Measurements from ENCODE around the gene HDAC4.

The HDAC4 gene

DNA sequence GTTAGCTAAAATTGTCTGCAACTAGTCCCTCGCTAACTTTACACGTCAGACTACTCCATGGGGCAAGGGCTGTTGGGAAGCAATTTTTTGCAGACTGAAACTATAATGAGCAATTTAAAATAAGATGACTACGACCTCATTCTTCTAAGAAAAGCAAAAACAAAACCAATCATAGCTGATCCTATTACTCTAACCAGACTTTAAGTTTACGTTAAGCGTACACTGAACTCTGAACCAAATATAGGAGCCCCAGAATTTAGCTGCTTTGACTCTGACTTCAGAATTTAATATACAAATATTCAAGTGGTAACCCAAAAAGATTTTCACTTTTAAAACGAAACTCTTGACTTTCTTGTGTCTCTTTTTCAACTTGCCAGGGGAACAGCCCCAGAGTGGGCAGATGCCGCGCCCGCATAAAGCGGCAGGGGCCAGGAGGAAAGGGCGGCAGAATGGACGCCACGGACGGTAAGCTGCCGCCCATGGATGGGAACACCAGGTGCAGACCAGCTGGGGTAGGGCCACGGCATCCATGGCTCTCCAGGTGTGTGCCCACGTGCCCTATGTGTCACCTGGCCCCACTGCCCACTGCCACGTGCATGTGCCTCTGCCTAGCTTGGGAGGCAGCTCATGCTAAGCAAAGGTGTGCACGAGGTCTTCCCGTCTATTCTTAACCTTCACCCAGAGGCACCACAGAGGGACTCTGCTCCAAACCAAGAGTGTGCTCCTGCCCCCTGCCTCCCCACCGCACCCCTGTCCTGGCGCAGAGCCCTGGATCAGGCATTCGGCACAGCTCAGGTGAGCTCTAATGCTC lies 217.6 kb downstream of the HDAC4 start (continued):
- TF ChIP-seq, protein P1, sequence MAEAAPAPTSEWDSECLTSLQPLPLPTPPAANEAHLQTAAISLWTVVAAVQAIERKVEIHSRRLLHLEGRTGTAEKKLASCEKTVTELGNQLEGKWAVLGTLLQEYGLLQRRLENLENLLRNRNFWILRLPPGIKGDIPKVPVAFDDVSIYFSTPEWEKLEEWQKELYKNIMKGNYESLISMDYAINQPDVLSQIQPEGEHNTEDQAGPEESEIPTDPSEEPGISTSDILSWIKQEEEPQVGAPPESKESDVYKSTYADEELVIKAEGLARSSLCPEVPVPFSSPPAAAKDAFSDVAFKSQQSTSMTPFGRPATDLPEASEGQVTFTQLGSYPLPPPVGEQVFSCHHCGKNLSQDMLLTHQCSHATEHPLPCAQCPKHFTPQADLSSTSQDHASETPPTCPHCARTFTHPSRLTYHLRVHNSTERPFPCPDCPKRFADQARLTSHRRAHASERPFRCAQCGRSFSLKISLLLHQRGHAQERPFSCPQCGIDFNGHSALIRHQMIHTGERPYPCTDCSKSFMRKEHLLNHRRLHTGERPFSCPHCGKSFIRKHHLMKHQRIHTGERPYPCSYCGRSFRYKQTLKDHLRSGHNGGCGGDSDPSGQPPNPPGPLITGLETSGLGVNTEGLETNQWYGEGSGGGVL (tag by site-specific recombination; IDR thresholded peaks at IDR 0.05), result no peak
- no peak for TF ChIP-seq ZNF626 (tag by site-specific recombination; IDR thresholded peaks at IDR 0.05)

DNA sequence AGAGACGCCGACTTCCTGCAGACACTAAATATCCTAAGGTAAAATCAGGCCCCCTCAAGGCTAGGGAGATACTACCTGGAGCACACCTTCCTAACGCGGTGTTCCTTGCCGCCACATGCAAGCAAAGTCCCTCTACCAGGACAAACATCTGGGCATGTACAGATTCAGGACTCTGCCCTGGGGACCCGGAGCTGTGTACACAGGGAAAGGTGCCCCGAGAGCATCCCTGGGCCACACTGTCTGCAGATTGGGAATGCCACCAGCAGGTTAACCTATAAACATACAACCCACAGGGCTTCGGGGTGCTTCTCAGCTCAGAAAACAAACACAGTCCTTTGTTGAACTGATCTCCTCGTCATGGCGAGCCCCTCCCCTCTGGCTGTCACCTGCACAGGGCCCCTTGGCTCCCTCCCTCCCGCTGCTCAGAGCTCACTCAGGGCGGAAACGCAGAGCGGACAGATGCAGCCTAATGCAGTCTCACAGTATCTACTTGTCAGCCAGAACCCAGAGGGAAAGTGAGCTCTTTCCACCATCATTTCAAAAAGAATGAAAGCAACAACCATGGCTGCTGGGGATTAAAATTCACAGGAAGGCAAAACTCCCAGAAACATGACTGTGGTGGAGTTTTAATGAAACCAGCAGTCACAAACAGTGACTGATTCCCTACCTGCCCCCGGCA lies 218.8 kb downstream of the HDAC4 start:
- Histone ChIP-seq H3K4me3 (ENCODE audit: low read depth, low read length) (no peak overlapping the region), H3K27ac (ENCODE audit: extremely low read depth, low read depth, low read length) (no peak overlapping the region), H3K9me3 (ENCODE audit: control insufficient read depth, insufficient read depth, low read depth, low read length) (no peaks in the 10 kb centered on the region), H3K36me3 (ENCODE audit: control insufficient read depth in 2 of 2, insufficient read depth in 1 of 2, low read length in 2 of 2) (peaks cover 0 to 4% of the 10 kb centered on the region in 2 experiments; a peak in 1 of 3 replicates), H3K4me1 (ENCODE audit: control insufficient read depth, insufficient read depth, low read length) (no peaks in the 10 kb centered on the region)
- ChIA-PET CTCF (interaction anchor here (0.5 kb wide), 1 partner anchor 1554 kb away, joined by 4 read pairs; no protein-coding TSS in a partner anchor), POLR2A (no interaction called here)
- TF ChIP-seq, protein P2, sequence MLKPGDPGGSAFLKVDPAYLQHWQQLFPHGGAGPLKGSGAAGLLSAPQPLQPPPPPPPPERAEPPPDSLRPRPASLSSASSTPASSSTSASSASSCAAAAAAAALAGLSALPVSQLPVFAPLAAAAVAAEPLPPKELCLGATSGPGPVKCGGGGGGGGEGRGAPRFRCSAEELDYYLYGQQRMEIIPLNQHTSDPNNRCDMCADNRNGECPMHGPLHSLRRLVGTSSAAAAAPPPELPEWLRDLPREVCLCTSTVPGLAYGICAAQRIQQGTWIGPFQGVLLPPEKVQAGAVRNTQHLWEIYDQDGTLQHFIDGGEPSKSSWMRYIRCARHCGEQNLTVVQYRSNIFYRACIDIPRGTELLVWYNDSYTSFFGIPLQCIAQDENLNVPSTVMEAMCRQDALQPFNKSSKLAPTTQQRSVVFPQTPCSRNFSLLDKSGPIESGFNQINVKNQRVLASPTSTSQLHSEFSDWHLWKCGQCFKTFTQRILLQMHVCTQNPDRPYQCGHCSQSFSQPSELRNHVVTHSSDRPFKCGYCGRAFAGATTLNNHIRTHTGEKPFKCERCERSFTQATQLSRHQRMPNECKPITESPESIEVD (tag by site-specific recombination; IDR thresholded peaks at IDR 0.05), result no peak

DNA sequence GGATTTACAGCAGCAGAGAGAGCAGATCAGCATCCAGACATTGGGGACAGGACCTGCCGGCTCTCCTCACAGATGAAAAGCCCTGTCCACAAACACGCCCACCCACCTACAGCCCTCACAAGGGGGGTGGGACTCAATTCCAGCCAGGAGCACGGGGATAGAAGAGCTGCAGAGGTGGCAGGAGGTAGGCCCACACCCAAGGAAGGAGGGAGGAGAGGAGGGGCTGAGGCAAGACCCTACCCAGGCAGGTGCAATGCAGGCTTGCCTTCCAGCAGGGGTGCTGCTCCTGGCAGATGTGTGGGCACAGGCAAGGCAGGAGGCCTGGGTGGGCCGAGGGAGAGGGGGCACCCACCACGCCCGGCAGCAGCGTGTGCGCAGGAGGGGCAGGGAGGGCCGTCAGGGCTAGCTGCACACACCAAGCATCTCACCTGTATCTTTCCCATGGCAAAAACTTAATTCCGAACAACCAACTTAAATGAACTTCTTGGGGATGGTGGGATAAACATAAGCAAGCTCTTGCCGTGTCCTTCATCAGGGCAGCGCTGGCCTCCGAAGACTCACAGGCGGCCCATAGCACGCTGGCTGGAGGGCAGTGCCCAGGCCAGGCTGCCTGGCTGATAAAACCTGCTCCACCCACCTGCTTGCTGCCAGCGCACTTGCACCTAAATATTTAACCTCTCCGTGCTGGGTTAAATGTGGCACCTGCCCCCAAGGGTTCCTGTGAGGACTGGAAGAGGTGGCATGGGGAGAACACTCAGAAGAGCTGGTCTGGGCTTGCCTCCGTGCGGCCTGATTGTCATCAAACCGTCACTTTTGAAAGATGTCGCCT lies 219.5 kb downstream of the HDAC4 start:
- Histone ChIP-seq H3K27ac (ENCODE audit: extremely low read depth, low read depth, low read length) (no peak overlapping the region), H3K36me3 (ENCODE audit: control insufficient read depth in 2 of 2, insufficient read depth in 1 of 2, low read length in 2 of 2) (peaks cover 0 to 8% of the 10 kb centered on the region in 2 experiments; a peak in 1 of 3 replicates), H3K4me3 (ENCODE audit: low read depth, low read length) (no peak overlapping the region), H3K9me3 (ENCODE audit: control insufficient read depth, insufficient read depth, low read depth, low read length) (no peaks in the 10 kb centered on the region), H3K4me1 (ENCODE audit: control insufficient read depth, insufficient read depth, low read length) (no peaks in the 10 kb centered on the region)
- ChIA-PET POLR2A (no interaction called here), CTCF (no interaction called here)
- TF ChIP-seq ZNF521 (tag by site-specific recombination; IDR thresholded peaks at IDR 0.05) (no peak), ZFHX2 (tag by site-specific recombination; conservative IDR thresholded peaks at IDR 0.05) (0 out of 2 replicates have a peak, but pooled peaks have one; percentile 10), EGR2 (tag by site-specific recombination; IDR thresholded peaks at IDR 0.05; ENCODE audit: low read depth) (0 out of 2 replicates have a peak, but pooled peaks have one; percentile 7)

DNA sequence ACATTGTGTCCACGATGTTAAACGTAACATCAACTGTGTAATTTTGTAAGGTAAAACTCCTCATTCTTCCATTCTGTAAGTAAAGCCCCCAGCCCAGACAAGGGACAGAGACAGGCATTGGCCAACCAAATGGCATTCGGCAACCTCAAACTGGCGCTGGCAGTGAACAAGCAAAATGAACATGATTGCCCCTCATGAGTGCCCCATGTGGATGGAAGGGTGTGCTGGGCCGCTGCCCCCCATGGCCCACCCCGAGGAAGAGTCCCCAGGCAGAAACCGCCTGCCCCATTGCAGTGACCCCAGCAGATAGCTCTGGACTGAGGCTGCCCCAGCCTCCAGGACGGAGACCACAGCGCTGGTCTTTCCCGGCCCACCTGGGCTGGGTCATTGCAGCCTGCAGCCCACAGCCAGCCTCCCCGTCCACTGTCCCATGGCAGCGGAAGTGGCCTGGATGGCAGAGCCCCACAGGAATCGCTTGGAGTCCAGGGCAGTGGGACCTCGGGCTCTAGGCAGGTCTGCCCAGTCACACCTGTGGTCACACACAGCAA lies 220.2 kb downstream of the HDAC4 start:
- Histone ChIP-seq H3K4me3 (ENCODE audit: low read depth, low read length) (no peak overlapping the region), H3K9me3 (ENCODE audit: control insufficient read depth, insufficient read depth, low read depth, low read length) (no peaks in the 10 kb centered on the region), H3K36me3 (ENCODE audit: control insufficient read depth in 2 of 2, insufficient read depth in 1 of 2, low read length in 2 of 2) (peaks cover 0 to 6% of the 10 kb centered on the region in 2 experiments; a peak in 1 of 3 replicates), H3K27ac (ENCODE audit: extremely low read depth, low read depth, low read length) (no peak overlapping the region), H3K4me1 (ENCODE audit: control insufficient read depth, insufficient read depth, low read length) (no peaks in the 10 kb centered on the region)
- POLR2A ChIA-PET, result no interaction called here
- CTCF ChIA-PET, result no interaction called here
- TF ChIP-seq TCF7L2 (IDR thresholded peaks at IDR 0.05; ENCODE audit: borderline replicate concordance, low read depth, low read length) (no peak), ZEB2 (tag by site-specific recombination; IDR thresholded peaks at IDR 0.05) (no peak), ZNF366 (tag by site-specific recombination; conservative IDR thresholded peaks at IDR 0.05) (no peak), MZF1 (tag by site-specific recombination; IDR thresholded peaks at IDR 0.05; ENCODE audit: borderline replicate concordance) (no peak), ZSCAN16 (tag by site-specific recombination; IDR thresholded peaks at IDR 0.05) (no peak), ZNF658 (tag by site-specific recombination; IDR thresholded peaks at IDR 0.05) (no peak), ZNF560 (tag by site-specific recombination; IDR thresholded peaks at IDR 0.05; ENCODE audit: borderline replicate concordance) (no peak), HOXA7 (CRISPR knock-in tag; IDR thresholded peaks at IDR 0.05; ENCODE audit: borderline replicate concordance) (no peak), ZNF169 (tag by site-specific recombination; IDR thresholded peaks at IDR 0.05) (no peak), ZNF548 (tag by site-specific recombination; IDR thresholded peaks at IDR 0.05) (no peak), MEIS1 (CRISPR knock-in tag; IDR thresholded peaks at IDR 0.05; ENCODE audit: borderline replicate concordance) (no peak), ZNF274 (IDR thresholded peaks at IDR 0.05; ENCODE audit: low read length) (no peak), ZNF274 (tag by site-specific recombination; IDR thresholded peaks at IDR 0.05; ENCODE audit: borderline replicate concordance) (no peak)
- TF ChIP-seq, protein P3, sequence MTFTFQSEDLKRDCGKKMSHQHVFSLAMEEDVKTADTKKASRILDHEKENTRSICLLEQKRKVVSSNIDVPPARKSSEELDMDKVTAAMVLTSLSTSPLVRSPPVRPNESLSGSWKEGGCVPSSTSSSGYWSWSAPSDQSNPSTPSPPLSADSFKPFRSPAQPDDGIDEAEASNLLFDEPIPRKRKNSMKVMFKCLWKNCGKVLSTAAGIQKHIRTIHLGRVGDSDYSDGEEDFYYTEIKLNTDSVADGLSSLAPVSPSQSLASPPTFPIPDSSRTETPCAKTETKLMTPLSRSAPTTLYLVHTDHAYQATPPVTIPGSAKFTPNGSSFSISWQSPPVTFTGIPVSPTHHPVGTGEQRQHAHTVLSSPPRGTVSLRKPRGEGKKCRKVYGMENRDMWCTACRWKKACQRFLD (tag by site-specific recombination; IDR thresholded peaks at IDR 0.05), result no peak
- TF ChIP-seq, protein P4, sequence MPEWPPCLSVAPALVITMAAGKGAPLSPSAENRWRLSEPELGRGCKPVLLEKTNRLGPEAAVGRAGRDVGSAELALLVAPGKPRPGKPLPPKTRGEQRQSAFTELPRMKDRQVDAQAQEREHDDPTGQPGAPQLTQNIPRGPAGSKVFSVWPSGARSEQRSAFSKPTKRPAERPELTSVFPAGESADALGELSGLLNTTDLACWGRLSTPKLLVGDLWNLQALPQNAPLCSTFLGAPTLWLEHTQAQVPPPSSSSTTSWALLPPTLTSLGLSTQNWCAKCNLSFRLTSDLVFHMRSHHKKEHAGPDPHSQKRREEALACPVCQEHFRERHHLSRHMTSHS (tag by site-specific recombination; IDR thresholded peaks at IDR 0.05), result no peak
